ENCODE results near the gene KLHDC7B. TPM values are rescaled to one million over a fixed set of nuclear protein-coding genes. Genes with fewer than 3 reads are reported as not detected.

Gene KLHDC7B
- total and polyA plus RNA-seq, 2 of the 13 experiments (the other 11 are each of a cell fraction or from before 2014, with no cell fraction given) = 0.11 TPM; not detected in 1

DNA sequence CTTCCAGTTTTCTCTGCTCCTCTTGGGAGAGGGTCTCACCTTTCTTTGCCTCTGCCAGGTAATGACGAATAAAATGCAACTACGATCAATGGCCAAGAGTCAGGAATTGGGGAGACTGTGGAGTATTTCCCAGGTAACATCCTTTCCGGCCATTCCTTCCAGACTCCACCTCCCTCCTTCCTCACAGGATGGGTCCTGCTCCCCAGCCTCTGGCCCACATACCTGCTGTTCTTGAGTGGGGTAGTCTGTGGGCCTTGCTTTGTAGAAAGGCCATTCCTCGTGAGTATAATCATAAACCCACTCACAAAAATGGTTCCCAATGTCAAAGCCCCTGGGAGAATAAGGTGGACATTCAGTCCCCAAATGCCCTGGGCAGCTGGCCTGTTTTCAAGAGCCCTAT lies 34.1 kb downstream of the KLHDC7B start:
- TF ChIP-seq STAT5B (CRISPR knock-in tag; IDR thresholded peaks at IDR 0.05) (no peak), POLR2G (IDR thresholded peaks at IDR 0.05; ENCODE audit: low read depth, low read length) (0 out of 2 replicates have a peak, but pooled peaks have one; percentile 31), ZSCAN22 (CRISPR knock-in tag; IDR thresholded peaks at IDR 0.05) (no peak)
- TF ChIP-seq, protein P1, sequence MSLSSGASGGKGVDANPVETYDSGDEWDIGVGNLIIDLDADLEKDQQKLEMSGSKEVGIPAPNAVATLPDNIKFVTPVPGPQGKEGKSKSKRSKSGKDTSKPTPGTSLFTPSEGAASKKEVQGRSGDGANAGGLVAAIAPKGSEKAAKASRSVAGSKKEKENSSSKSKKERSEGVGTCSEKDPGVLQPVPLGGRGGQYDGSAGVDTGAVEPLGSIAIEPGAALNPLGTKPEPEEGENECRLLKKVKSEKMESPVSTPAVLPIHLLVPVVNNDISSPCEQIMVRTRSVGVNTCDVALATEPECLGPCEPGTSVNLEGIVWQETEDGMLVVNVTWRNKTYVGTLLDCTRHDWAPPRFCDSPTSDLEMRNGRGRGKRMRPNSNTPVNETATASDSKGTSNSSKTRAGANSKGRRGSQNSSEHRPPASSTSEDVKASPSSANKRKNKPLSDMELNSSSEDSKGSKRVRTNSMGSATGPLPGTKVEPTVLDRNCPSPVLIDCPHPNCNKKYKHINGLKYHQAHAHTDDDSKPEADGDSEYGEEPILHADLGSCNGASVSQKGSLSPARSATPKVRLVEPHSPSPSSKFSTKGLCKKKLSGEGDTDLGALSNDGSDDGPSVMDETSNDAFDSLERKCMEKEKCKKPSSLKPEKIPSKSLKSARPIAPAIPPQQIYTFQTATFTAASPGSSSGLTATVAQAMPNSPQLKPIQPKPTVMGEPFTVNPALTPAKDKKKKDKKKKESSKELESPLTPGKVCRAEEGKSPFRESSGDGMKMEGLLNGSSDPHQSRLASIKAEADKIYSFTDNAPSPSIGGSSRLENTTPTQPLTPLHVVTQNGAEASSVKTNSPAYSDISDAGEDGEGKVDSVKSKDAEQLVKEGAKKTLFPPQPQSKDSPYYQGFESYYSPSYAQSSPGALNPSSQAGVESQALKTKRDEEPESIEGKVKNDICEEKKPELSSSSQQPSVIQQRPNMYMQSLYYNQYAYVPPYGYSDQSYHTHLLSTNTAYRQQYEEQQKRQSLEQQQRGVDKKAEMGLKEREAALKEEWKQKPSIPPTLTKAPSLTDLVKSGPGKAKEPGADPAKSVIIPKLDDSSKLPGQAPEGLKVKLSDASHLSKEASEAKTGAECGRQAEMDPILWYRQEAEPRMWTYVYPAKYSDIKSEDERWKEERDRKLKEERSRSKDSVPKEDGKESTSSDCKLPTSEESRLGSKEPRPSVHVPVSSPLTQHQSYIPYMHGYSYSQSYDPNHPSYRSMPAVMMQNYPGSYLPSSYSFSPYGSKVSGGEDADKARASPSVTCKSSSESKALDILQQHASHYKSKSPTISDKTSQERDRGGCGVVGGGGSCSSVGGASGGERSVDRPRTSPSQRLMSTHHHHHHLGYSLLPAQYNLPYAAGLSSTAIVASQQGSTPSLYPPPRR (CRISPR knock-in tag; IDR thresholded peaks at IDR 0.05; ENCODE audit: borderline replicate concordance) = no peak
- intact Hi-C loops (cut with micrococcal nuclease; ENCODE audit: unreplicated experiment) (no loop called here), in situ Hi-C loops (cut with HindIII; ENCODE audit: extremely low pct_ligation_motif_present, low pct_unique_long_range_greater_than_20kb) (loop anchor here (5.0 kb wide), 2 partner anchors 33 to 118 kb away; no protein-coding TSS in a partner anchor)
- Histone ChIP-seq H3K79me2 (ENCODE audit: insufficient read depth, low read length) (no peaks in the 10 kb centered on the region), H2AFZ (ENCODE audit: low read length) (no peak overlapping the region), H3K27ac (ENCODE audit: extremely low read length, insufficient read depth, low read length) (no peak overlapping the region), H3K4me3 (replicated peaks in 1 of 3; ENCODE audit: insufficient read depth in 1 of 3, low read depth in 2 of 3, low read length in 3 of 3) (no peak overlapping the region), H3K9ac (ENCODE audit: insufficient read depth, low read depth, low read length) (no peak overlapping the region), H3K4me2 (ENCODE audit: low read depth, low read length) (no peak overlapping the region), H3K4me1 (ENCODE audit: insufficient read depth, low read length) (peaks cover 26% of the 10 kb centered on the region), H4K20me1 (ENCODE audit: insufficient read depth, low read length) (no peaks in the 10 kb centered on the region), H3K27me3 (ENCODE audit: control insufficient read depth in 1 of 2, insufficient read depth in 2 of 2, low read length in 2 of 2) (no peaks in the 10 kb centered on the region), H3K36me3 (replicated peaks in 1 of 2; ENCODE audit: control insufficient read depth in 1 of 2, insufficient read depth in 2 of 2, low read length in 2 of 2) (peaks cover 0 to 3% of the 10 kb centered on the region in 2 experiments; a peak in 2 of 5 replicates), H3K9me3 (ENCODE audit: low read length) (no peaks in the 10 kb centered on the region)
- no TSS peak for BruUV-seq (replicated peaks)
- WGBS (ENCODE audit: low lambda C conversion rate) = 100% methylated on average over 3 of the region's 4 CpGs
- ChIA-PET POLR2A (no interaction called here), CTCF (ENCODE audit: low intra/inter-chr PET ratio, low total read pairs) (no interaction called here)
- ATAC-seq (no peak), FAIRE-seq (no peak), DNase-seq (ENCODE audit: low spot score) (no peak)
